Gastrocnemius medialis (tissue), 4 donors: ENCODE results near the gene SLC35B1.

ENCODE experiments used
- POLR2A ChIP-seq, 2 donors: fragments of 450-650 bp; IDR thresholded peaks; one replicate each; pipeline ENCODE4 v1.6.1; 2017; ENCODE audit warnings: antibody characterized with exemption in 2 of 2, mild to moderate bottlenecking in 2 of 2, moderate library complexity in 2 of 2
- TF ChIP-seq, protein P1 (sequence below), 5 experiments: fragments of 450-650 bp in 3 of 5; fragments of 200-600 bp in 2 of 5; sonication (generic) in 2 of 5; IDR thresholded peaks in 4 of 5; conservative IDR thresholded peaks in 1 of 5; 1 replicate in 4 of 5; 2 replicates in 1 of 5; pipeline ENCODE4 v1.5.1; 2016 to 2019; ENCODE audit warnings: antibody characterized with exemption in 5 of 5, mild to moderate bottlenecking in 3 of 5, moderate library complexity in 3 of 5

DNA sequence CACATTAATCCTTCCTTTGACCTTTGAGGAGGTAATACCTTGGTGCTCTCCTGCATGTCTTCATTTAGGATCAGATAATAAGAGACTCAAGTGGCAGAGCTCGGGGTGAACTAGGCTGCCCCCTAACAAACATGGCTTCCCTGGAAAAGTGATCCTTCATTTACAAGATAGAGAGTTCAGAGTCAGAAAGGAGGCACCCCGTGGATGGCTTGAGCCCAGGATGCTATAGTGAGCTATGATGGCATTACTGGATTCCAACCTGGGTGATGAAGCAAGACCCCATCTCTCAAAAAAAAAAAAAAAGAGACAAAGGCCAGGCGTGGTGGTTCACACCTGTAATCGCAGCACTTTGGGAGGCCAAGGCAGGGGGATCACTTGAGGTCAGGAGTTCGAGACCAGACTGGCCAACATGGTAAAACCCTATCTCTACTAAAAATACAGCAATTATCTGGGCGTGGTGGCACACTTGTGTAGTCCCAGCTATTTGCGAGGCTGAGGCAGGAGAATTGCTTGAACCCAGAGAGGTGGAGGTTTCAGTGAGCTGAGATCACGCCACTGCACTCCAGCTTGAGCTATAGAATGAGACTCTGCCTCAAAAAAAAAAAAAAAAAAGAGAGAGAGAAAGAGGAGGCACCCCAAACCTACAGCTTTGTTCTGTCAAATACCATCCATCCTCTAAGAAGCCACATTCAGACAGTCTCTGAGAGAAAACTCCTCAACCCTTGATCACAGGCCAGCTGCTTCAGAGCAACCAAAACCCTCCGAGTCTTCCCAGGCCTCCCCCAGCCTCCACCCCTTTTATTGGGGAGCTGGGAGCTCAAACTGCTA, 48.8 kb upstream of the SLC35B1 start:
- TF ChIP-seq, protein P1, sequence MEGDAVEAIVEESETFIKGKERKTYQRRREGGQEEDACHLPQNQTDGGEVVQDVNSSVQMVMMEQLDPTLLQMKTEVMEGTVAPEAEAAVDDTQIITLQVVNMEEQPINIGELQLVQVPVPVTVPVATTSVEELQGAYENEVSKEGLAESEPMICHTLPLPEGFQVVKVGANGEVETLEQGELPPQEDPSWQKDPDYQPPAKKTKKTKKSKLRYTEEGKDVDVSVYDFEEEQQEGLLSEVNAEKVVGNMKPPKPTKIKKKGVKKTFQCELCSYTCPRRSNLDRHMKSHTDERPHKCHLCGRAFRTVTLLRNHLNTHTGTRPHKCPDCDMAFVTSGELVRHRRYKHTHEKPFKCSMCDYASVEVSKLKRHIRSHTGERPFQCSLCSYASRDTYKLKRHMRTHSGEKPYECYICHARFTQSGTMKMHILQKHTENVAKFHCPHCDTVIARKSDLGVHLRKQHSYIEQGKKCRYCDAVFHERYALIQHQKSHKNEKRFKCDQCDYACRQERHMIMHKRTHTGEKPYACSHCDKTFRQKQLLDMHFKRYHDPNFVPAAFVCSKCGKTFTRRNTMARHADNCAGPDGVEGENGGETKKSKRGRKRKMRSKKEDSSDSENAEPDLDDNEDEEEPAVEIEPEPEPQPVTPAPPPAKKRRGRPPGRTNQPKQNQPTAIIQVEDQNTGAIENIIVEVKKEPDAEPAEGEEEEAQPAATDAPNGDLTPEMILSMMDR (IDR thresholded peaks at IDR 0.05 in 4 of 5, conservative IDR thresholded peaks at IDR 0.05 in 1 of 5), result no peak
- TF ChIP-seq POLR2A (IDR thresholded peaks at IDR 0.05), result no peak
